H4 (cell line): ENCODE results near the gene DUSP9. TPM values are rescaled to one million over a fixed set of nuclear protein-coding genes. Genes with fewer than 3 reads are reported as not detected.
"Not testable (repeated sequence)": the region's sequence is repeated elsewhere in the genome, so short reads cannot be mapped to it uniquely, and the experiment has no call there.

Experiments used
- DNase-seq: peaks from one replicate; pipeline ENCODE4 v3.0.0-alpha.2; 2015; ENCODE audit warnings: low spot score
- total RNA-seq: library from RNA; depleted of rRNA; stranded (reverse); fragments of >200 nt; shearing (Covaris generic); gene quantifications from 2 replicates; pipeline ENCODE4 v1.2.3, GENCODE V29; 2014

The DUSP9 gene
- total RNA-seq, 1 experiment from 2014 or later, result 1.3 TPM

DNA sequence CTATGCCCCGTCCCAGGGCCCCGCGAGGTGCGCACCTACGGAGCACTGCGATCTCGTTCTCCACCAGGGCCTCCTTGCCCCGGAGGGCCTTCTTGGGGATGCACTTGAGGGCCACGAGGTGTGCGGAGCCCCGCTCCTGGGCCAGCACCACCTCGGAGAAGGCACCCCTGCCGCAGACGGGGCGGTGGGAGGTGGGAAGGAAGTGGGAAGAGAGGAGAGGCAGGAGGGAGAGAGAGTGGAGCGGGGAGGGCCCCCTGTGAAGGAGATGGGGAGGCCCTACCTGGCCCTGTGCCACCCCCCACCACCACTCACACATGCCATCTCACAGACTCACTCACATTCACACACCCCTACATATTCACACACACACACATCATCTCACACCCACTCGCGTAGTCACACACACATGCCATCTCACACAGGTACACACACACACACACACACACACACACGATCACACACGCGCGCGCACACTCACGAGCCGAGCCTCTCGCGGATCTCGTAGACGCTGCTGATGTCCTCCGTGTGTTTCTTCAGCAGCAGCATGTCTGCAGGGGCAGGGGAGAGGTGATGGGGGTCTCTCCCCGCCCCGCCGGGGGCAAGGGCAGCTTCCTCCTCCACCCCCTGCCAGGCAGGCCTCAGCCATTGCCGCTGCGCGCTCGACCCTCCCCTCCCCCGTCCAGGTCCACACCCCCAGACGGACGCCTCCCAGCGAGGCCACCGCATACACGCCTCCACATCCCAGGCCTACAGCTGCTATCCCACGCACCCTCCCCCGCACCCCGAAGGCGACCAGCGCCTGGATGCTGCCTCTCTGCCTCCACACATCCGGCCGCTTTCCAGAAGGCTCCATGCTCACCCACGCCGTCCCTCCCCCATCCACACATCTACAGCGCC, 25.8 kb downstream of the DUSP9 start:
- DNase-seq, result no peak

DNA sequence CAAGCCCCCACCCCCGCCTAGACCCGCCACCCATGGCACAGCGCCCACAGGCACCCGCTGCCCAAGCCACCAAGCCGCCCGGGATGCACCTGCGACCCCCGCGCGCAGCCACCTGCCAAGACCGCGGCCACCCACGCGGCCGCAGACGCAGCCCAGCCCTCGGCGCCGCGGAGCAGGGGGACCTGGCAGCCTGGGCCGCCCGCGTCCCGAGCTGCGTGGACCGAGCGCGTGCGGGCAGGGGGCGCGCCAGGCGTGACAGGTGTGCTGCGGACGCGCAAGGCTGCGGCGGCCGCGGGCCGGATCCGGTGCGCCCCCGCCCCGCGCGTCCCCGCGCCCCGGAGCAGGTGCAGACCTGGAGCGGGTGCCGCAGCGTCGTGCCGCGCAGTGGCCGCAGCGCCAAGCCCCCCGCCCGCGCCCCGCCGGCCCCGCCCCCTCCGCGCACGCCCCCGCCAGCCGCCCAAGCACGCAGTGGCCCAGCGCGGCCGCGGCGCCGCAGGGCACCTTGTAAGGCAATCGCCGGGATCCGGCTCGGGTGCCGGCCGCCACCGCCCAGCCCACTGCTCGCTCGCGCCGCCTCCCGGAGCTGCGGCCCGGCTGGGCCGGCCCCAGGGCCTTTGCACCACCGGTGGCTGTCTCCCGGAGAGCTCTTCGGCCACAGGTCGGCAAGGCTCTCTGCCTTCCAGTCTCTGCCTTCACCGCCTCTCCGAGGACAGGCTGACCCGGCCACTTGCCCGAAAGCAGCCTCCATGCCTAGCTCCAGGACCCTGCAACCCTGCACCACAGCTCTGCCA, 26.6 kb downstream of the DUSP9 start, which contains the start of gene PNCK:
TSS of gene PNCK (minus strand) at position 386 of the 791 bp plus-strand sequence. CDS start 737 bp downstream, outside the sequence.
- no peak for DNase-seq

DNA sequence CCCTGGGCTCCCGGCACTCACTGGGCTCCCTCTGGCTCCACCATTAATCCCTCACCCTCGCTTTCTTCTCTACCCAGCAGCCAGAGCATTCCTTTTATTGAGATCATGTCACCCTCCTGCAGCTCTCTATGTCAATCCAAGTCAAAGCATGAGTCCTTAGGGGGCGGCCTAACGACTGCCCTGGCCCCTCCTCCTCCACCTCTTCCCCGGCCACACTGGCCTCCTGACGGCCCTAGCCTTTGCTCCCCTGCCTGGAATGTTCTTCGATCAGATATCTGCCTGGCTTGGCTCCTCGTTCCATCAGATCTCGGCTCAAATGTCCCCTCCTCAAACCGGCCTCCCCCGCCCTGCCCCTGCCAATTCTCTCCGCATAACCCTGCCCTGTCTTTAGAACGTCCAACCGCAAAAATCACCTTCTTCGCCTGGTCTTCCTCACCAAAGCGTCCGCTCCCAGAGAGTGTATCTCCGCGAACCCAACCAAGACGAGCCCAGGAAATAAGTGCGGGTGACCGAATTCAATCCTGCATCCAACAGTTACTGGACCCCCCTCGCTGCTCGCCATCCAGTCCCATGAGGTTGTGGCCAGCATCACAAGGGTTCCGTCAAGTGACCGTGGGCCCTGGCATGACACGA, 27.3 kb downstream of the DUSP9 start:
- no peak for DNase-seq

- no peak for DNase-seq
Measured at GRCh38 chrX:153681175-153681574, 34.2 kb downstream of the DUSP9 start.

- not testable (repeated sequence) for DNase-seq
Measured at GRCh38 chrX:153683486-153683885, 36.5 kb downstream of the DUSP9 start.

DNA sequence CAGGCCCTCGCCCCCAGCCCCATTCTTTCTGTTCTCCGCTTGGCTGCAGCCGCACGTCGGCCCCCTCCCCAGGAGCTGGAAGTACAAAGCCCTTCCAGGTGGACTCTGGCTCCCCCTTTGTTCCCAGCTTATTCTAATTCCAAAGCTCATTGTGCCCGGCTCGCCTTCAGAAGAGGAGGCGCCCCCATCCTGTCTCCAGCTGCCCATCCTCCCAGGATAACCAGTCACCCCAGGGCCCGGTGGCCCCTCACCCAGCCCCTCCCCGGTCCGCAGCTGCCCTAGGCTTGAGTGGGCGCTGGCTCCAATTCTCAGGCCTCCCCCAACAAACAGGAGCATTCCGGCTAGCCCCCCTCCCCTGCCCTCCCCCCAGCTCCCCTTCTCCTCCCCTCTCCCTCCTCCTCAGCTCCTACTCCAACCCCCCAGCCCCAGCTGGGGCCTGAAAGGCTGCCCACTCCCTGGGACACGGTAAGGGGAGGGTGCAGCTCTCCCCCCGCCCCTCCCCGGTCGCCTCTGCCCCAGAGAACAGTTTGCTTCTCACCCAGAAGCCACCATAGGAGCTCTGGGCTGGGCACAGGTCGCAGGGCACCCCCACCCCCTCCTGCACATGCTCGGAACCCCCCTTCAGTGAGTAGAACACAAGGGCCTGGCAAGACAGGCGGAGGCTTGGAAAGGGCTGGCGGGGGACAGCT, 37.6 kb downstream of the DUSP9 start:
- no peak for DNase-seq

DNA sequence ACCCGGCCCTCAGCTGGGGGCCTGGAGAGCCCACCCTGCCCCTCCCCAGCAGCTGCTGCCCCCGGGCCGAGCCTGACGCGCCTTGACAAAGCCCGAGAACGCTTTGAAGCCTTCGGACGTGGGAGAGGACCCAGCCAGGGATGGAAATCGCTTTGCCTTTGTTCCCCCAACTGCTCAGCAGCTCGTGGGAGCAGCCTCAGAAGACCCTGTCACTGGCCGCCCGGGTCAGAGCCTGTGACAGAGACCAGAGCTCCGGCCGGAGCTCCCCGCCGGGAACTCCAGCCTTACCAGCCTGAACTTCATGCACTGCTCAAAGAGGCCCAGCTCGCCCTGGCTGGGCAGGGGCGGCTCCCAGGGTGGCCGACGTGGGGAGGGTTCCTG, 38.1 kb downstream of the DUSP9 start:
- DNase-seq, result no peak

DNA sequence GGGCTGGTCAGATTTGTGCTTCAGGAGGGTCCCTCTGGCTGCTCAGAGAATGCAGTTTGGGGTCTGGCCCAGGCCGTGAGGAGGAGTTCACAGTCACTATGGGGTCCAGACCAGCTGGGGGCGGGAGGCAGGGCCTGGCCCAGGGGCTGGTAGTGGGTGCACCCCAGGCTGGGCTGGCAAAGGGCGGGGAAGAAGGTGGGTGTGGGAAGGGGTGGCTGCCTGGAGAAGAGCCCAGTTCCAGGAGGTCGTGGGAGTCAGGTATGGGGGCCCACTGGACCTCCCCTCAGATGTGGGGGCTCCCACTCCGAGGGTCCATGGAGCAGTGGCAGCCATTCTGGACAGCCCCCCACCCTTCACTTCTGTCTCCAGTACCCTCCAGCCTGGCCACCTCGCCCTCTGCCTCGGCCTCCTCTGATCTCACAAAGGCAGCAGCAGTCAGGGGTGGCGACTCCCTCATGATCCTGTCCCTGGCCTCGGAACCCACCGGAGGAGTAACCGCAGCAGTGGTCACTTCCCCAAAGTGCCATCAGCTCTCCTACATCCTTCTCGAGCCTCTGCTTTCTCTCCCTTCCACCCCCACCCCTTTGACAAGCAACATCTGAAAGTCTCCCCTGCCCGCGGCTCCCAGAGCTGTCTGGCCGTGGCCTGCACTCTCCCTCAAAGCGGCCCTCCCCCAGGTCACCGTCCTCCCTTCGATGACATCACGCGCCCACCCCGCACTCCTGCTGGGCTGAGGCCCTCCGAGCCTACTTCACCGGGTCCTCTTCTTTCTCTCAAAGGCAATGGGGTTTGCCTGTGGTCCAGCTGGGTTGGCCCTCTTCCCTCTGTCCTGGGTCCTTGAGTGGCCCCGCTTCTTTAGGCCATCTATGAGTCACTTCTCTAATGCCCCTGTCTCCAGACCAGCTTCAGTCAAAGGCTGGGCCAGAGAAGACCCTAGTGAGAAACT, 39.0 kb downstream of the DUSP9 start:
- no peak for DNase-seq

GRCh38 chrX:153686711-153687110, 39.7 kb downstream of the DUSP9 start:
- no peak for DNase-seq

DNA sequence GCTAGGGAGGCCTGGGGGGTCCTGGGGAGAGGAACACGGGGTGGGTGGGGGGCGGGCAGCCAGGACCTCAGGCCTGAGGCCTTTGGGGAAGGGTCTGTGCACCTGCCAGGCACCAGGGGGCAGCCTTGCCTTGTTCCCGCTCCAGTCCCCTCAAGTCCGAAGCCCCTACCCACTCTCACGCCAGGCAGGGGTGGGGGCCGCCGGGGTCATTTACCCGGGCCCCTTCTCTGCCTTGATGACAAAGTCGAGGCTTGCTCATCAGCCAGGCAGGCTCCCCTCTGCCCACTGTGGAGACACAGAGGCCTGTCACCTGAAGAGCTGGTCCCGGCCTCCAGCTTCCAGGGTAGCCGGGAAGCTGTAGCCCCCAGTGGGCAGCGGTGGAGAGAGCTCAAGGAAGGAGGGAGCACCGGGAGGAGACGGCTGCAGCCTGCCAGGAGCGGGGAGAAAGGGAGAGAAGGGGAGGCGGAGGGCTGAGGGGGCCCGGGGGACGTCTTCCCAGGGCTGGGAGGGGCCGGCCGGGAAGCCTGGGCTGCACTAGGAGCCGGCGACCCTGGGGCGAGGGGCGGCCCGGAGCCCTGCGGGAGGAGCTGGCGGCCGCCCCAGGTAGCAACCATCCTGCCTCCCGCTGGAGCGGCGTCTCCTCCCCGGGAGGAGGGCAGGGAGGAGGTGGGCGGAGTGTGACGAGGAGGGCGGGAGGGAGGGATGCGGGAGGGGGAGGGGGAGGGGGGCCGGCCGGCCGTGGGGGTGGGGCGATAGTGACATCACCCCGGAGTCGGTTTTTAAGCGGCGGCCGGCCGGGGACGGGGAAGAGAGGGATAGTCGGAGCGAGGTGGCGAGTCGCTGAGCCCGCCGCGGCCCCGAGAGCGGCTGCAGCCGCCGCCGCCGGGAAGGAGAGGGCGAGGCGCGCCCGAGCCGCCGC, 40.4 kb downstream of the DUSP9 start, which contains the start of gene SLC6A8:
TSS of gene SLC6A8 (plus strand) at position 806 of the 919 bp plus-strand sequence. CDS start 649 bp downstream, outside the sequence.
- DNase-seq, result peak; percentile 47

- DNase-seq, result no peak
Measured at GRCh38 chrX:153688071-153688470, 41.1 kb downstream of the DUSP9 start.

DNA sequence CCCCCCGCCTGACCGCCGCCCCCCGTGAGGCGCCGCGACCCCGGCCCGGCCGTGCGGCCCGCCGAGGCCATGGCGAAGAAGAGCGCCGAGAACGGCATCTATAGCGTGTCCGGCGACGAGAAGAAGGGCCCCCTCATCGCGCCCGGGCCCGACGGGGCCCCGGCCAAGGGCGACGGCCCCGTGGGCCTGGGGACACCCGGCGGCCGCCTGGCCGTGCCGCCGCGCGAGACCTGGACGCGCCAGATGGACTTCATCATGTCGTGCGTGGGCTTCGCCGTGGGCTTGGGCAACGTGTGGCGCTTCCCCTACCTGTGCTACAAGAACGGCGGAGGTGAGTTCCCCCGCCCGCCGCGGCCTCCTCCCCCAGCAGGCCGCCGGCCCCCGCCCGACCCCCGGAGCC, 41.5 kb downstream of the DUSP9 start:
- no peak for DNase-seq

DNA sequence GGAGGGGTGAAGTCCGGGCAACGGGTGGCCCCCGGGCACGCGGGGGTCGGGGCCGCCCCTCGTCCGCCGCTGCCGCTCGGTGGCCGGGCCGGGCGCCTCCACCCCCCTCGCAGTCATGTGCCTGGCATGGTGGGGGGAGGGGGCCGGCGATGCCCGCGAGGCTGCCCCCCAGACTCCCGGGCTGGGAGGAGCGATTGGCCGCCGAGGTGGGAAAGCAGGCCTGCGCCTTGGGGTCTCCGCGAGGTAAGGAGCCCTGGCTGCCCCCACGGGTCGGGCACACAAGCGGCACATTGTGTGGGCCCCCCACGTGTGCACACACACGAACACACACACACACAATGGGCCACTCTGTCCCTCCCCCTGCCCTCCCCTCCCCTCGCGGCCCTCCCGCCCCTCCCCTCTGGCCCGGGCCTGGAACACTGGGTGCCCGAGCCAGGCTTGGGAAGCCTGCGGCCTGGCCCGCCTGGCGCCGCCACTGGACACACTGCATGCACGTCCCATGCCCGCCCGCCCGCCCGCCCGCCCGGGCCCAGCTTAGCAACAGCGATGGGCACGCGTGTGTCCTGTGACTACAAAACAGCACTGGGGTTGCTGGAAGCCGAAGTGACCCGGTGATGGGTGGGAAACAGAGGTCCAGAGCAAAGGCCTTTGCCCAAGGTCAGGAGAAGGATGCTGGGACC, 42.0 kb downstream of the DUSP9 start:
- no peak for DNase-seq

DNA sequence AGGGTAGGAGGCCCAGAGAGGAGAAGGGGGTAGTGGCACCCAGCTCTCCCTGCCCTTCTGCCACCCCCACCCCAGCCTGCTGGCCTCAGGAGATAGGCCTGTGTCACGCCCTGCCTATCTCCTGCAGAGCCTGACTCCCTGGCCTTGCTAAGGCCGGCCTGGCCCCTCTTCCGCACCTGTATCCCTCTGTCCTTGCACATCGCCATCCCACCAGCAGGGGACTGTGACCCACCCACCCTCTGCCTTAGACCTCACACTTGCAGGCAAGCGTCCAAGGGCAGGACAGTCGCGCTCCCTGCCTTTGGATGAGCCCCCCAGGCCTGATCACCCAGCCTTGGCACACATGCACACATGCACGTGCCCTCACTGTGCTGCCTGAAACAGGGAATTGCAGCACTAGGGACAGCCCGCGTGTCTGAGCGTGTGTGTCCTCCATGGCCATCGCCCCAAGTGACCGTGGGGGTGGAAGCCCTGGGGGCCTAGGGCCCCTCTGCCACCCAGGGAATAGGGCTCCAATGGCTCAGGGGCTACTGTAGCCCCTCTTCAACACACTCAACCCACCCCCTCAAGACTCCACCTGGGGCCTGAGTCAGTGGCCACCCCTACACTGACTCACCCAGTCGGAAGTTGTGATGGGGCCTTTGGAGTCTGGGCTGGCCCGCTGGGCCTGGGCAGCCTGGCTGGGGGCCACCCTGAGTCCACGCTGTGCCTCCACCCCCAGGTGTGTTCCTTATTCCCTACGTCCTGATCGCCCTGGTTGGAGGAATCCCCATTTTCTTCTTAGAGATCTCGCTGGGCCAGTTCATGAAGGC, 42.9 kb downstream of the DUSP9 start:
- DNase-seq, result no peak

DNA sequence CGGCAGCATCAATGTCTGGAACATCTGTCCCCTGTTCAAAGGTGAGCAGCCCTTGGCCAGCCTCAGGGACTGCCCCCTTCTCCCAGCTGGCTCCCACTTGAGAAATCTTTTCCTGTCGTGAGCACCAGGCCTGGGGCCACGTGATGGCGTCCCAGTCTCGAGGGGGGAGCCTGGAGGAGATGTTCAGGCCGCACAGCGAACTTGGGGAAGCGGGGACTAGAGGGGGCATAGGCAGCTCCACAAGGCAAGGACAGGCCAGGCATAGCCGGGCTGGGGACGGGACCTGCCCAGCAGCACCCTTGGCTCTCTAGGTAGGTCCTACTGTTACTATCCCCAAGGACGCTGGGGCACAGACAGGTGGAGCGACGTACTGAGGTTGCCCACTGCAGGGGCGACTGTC, 43.5 kb downstream of the DUSP9 start:
- no peak for DNase-seq

DNA sequence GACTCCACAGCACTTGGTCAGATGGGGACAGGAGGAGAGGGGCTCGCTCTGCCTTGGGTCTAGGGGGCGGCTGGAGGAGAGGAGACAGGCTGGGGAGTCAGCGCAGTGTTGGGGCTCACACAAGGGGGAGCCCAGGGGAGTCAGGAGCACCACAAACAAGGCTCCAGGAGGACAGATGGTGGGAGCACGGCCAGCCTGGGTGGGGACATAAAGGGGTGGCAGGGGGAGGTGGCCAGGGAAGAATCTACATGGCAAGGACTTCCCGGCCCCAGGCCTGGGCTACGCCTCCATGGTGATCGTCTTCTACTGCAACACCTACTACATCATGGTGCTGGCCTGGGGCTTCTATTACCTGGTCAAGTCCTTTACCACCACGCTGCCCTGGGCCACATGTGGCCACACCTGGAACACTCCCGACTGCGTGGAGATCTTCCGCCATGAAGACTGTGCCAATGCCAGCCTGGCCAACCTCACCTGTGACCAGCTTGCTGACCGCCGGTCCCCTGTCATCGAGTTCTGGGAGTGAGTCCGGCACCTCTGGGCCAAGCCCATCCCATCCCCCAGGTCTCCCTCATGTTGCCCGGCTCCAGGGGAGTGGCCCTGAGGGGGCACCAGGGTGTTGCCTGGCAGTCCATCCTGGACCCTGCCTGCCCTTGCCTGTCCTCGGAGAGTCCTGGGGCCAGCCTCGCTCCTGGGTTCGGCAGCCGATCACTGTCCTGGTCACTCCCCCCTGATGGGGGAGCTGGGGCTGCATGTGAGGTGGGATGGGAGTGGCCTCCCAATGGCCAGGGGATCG, 44.2 kb downstream of the DUSP9 start:
- not testable (repeated sequence) for DNase-seq

GRCh38 chrX:153692003-153692402, 45.0 kb downstream of the DUSP9 start:
- no peak for DNase-seq
